ENCODE measurements around the gene CD180. TPM values are rescaled to one million over a fixed set of nuclear protein-coding genes. Genes with fewer than 3 reads are reported as not detected.

Gene CD180
- total RNA-seq, 1 experiment from 2014 or later = not detected

DNA sequence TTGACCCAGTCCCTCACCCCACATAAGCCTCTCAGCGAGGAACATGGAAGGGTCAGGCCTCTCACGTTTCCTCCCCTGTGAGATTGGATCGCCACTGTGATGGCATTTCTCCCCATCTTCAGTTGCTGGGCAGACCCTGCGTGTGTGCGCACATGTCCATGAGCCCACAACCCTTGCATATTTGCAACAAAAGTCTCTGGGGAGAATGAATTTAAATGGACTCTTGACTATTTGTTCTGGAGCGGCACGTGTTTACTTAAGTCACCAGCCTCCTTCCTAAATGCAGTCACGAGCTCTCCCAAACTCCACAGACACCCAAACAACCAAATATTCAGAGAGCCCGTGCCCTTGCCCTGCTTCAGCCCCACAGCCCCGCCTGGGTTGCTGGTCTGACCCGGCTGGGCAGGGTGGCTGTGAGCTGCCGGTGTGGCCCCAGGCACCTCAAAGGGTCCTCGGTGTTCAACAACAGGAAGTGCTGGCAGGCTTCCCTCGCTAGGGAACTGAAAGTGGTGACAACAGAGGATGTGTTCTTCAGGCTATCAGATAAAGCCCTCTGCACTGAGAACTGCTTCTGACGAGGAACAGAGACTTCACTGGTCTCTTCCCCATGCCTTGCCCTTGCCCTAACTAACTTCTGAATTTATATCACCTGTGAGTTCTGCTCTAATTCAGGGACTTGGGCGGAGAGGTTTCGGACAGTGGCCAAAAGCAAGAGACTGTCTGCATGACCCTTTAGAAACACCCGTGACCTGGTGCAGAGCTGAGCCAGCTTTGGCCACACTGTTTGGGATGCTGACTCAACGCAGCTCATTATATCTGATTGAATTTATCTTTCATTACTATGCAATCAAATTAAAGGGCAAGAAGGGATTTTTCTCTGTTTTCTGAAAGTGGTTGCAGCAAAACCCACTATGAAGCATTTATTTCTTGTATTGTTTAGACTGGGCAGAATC lies 19.2 kb upstream of the CD180 start:
- no peak for DNase-seq (ENCODE audit: low read depth)
- in situ Hi-C loops (cut with HindIII; ENCODE audit: low pct_unique_long_range_greater_than_20kb, low sequenced_read_pairs) = no loop called here

DNA sequence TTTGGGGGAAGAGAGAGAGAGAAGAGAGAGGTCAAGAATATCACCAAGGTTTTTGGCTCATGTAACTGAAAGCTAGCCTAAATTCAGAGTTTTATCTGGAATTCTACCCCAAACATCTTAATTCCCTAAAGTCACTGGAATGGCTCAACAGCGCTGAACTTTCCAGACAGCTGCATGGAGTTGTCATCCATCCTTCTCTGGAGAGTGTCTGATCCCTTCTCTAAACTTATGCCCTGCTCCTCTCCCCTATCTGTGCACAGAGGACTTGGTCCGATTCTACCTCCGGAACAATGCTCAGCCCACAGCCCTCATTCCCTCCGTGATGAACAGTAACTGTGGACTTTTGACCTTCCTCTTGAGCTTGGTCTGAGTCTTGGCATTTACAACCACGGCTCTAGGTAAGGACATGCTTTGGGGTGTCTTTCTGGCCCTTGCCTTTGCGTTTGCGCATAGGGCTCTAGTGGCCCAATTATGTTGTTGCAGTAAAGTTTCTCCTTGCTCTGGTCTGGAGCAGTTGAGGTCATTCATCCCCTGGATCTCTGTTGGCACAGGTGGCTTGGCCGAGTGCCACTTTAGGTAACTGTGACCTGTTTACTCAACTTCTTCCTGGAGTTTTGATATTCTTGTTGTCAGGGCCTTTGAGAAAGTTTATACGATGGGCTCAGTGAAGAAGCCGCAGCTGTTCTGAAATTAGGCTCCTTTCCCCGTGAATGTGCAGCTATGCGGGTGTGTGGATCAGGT lies 18.3 kb upstream of the CD180 start:
- no peak for DNase-seq (ENCODE audit: low read depth)
- in situ Hi-C loops (cut with HindIII; ENCODE audit: low pct_unique_long_range_greater_than_20kb, low sequenced_read_pairs) = no loop called here

DNA sequence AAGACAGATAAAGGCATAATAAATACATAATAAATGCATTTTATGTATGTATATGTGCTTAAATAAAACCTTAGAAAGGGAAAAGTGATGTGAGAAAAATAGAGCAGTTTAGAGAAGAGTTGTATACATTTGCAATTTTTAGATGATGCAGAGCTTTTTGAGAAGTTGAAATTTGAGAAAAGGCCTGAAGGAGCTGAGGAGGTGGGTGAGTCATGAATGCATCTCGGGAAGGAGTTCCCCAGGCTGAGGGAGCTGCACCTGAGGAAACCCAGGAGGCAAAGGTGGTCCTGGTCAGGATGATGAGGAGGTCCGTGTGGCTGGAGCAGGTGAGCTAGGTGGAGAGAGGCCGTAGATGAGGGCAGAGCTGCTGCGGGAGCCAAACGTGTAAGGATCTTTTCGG lies 17.4 kb upstream of the CD180 start:
- in situ Hi-C loops (cut with HindIII; ENCODE audit: low pct_unique_long_range_greater_than_20kb, low sequenced_read_pairs) = no loop called here
- DNase-seq (ENCODE audit: low read depth) = no peak

DNA sequence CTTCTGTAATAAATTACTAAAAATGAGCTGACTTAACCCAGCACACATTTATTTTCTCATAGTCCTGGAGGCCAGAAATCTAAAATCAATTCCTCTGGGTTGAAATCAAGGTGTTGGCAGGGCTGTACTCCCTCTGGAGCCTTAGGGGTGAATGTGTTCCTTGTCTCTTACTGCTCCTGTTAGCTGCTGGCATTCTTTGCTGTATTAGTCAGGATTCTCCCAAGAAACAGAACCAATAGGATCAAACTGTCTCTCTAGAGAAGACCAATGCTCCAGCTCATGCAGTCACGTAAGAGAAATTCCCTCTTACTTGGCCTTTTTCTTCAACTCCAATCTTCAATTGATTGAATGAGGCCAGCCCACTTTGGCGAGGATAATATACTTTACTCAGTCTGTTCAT lies 15.3 kb upstream of the CD180 start:
- DNase-seq (ENCODE audit: low read depth) = no peak
- in situ Hi-C loops (cut with HindIII; ENCODE audit: low pct_unique_long_range_greater_than_20kb, low sequenced_read_pairs) = no loop called here

DNA sequence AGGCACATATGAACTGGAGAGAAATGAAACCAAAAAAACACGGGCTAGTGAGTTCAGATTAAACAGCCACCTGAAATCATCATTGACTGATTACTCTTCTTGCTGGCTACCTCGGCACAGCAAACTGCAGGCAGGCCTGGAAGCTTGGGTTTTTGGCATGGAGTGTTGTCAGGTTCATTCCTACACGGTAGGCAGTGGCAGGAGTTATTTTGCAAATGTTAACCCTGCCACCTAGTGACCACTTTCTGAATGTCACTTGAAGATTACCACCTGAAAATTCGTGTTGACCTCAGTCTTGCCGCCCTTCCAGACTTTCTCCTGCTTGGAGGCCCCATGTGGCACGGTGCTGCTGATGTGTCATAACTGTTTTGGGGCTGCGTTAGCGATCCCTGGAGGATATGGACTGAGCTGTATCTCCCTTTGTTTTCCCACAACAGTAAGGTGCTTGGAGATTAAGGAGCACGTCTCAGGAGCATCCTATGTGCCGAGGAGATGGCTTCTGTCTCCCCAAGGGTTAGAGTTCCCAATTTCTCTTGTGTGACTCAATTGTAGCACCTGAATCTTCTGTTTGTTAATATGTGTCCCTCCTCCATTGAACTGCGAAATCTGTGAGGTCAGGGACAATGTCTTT lies 12.7 kb upstream of the CD180 start:
- in situ Hi-C loops (cut with HindIII; ENCODE audit: low pct_unique_long_range_greater_than_20kb, low sequenced_read_pairs) = no loop called here
- peak; percentile 33 for DNase-seq (ENCODE audit: low read depth)

DNA sequence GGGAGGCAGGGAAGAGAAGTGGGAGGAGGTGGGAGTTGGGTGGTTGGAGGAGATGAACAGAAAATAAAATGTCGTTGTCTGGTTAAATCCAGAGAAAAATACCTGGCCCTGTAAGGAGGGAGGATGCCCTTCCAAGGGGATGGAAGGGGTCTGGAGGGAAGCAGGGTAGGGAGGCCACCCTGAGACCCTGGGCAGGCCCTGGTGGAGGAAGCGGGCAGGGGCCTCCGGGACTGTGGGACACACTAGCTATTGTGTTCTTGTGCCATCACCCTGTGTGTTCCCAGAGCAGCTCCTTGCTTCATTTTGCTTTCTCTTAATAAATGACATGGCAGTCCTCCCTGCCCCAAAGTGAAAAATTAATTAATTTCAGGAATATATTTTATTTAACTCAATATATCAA lies 11.8 kb upstream of the CD180 start:
- in situ Hi-C loops (cut with HindIII; ENCODE audit: low pct_unique_long_range_greater_than_20kb, low sequenced_read_pairs) = no loop called here
- no peak for DNase-seq (ENCODE audit: low read depth)

DNA sequence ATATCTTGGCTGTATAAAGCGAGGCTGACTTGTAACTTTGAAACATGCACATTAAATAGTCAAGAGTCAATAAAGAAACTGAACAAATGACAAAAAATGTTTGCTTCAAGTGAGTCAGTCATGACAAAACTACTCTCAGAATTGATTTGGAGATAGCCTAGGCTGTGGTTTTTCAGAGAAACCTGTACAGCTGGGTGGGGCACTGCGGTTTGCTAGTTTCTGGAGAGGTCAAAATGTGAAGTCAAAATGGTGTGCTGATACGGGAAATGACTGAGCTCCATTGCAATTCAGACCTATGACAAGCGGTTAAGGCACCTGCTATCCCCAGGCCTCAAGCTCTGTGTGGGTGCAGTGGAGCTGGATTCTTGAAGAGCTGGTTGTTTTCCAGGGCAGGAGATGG lies 10.3 kb upstream of the CD180 start:
- in situ Hi-C loops (cut with HindIII; ENCODE audit: low pct_unique_long_range_greater_than_20kb, low sequenced_read_pairs) = no loop called here
- peak; percentile 18 for DNase-seq (ENCODE audit: low read depth)

DNA sequence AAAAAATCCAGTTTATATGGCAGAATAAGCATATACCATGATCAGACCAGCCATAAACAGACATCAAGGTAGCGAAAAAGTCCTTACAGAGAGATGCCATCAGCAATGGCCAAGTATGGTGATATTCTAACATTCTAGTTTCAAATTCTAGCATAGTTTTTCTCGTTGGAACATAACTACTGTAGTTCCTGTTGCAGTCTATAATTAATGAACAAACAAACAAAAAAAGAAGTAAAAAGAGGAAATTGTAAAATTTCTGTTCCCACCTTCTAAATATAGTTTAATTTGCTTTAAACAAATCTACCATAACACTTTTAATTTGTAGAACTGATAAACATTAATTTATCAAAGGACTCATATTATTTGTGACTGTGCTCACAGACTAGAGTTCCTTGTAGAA lies 9.9 kb upstream of the CD180 start:
- DNase-seq (ENCODE audit: low read depth) = no peak
- in situ Hi-C loops (cut with HindIII; ENCODE audit: low pct_unique_long_range_greater_than_20kb, low sequenced_read_pairs) = no loop called here

DNA sequence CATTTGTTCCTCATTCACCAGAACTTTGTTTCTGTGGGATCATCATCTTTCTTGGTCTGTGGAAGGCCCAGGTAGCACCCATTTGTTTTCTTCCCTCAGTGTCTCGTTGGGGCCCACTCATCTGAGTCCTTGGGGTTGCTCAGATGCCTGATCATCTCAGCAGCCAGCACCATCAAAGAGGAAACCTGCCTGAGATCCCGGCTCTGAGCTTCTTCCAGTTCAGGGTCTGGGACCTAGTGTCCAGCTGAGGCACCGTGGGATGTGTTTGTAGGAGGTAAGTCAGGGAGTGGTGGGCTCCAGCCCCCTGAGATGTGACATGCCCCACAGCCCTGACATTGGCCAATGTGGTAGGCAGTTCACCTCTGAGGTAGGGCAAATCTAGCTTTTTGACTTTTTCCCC lies 9.4 kb upstream of the CD180 start:
- in situ Hi-C loops (cut with HindIII; ENCODE audit: low pct_unique_long_range_greater_than_20kb, low sequenced_read_pairs) = no loop called here
- DNase-seq (ENCODE audit: low read depth) = no peak

DNA sequence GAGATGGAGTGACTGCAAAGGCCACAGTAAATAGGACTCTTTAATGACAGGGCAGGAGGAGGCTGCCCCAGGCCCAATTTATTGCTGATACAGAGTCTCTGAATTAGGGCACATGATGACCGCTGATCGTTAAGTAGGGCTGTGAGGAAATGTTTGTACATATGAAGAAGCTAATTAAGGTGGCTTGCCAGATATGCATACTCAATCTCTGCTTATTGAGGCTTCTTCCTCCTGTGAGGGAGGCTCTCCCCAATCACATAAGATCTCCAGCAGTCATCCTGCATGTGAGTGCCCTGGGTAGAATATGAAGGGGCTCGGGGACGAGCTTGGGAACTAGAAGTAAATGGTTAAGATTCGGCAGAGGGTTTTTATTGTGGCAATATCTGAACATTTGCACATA lies 8.2 kb upstream of the CD180 start:
- in situ Hi-C loops (cut with HindIII; ENCODE audit: low pct_unique_long_range_greater_than_20kb, low sequenced_read_pairs) = no loop called here
- DNase-seq (ENCODE audit: low read depth) = no peak

DNA sequence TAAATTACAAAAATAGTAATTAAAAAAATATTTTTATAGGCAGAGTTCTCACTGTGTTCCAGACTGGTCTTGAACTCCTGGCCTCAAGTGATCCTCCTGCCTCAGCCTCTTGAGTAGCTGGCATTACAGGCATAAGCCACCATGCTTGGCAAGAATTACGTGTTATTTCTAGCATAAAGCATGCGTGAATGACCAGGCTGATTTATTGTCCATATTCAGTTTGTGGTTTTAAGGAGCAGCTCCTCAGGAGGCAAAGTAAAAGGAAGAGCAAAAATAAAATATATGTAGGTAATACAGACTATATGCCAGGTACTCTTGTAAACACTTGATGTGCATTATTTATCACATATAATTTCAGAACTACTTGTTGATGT lies 7.1 kb upstream of the CD180 start:
- in situ Hi-C loops (cut with HindIII; ENCODE audit: low pct_unique_long_range_greater_than_20kb, low sequenced_read_pairs) = no loop called here
- no peak for DNase-seq (ENCODE audit: low read depth)

DNA sequence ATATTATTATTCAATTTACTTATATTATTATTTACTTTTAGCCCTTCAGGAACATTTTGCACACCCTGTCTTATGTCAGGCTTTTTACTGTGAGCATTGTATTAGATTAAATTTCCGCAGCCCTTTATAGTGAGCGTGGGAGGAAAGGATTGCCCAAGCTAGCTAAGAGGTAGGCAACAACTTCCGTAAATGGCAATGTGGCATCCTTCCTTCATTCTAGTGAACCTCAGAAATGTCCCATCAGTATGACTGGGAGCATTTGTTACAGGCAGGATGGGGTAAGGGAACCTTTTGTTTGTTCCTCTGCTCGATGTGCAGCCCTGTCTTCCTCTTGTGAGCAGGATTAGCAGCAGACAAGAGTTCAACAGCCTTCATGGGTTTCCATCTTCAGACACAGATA lies 6.2 kb upstream of the CD180 start:
- in situ Hi-C loops (cut with HindIII; ENCODE audit: low pct_unique_long_range_greater_than_20kb, low sequenced_read_pairs) = no loop called here
- DNase-seq (ENCODE audit: low read depth) = no peak

DNA sequence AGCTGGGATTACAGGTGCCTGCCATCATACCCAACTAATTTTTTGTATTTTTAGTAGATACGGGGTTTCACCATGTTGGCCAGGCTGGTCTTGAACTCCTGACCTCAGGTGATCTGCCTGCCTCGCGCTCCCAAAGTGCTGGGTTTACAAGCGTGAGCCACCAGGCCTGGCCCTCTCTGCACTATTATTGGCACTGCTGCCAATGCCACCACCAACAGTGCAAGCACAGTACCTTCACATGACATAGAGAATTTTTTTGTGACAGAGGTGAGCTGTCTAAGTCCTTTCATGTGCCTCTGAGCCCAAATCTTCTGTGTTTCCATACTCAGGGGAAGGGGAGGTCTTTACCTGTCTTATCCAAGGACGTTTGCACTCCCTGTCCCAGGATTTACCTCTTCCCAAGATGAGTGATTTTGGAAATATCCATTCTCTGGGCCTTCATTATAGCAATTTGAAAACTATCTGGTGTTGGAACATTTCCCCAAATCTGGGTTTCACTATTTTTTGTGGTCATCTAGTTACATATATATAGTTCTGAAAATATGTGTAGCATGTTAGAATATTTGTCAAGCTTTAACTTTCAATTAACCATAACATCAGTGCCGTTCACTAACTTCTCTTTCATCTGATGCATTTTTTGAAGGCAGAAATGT lies 5.4 kb upstream of the CD180 start:
- in situ Hi-C loops (cut with HindIII; ENCODE audit: low pct_unique_long_range_greater_than_20kb, low sequenced_read_pairs) = no loop called here
- no peak for DNase-seq (ENCODE audit: low read depth)

DNA sequence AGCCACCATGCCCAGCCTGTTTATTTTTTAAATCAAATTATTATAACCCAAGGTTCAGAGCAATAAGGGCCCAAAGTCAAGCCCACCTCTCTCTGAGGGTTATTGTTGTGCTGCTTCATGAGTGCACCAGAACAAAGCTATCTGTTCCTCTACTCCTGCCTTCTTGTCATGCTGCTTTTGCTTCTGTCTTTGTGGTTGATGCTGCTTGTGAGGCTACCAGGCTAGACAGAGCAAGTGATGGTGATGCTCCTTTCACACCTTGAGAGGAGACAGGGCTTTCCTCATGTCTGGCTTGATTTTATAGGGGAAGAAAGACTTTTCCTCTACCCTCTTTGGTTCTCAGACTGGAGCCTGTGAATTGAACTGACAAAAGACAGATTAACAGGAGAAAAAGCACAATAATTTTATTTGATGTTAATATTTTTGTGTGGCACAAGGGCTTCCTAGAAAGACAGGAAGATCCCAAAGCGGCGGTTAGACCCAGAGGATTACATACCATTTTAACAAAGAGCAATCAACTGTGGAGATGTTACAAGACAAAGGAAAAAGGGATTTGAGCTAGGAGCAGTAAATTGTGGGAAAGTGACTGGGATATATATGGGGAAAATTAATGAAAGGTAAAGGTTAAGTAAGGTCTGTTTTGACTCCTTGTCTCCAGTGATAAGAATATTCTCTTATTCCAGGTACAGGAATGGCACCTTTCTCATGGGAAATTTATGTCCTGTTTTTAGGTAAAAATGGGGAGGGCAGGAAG lies 4.4 kb upstream of the CD180 start:
- in situ Hi-C loops (cut with HindIII; ENCODE audit: low pct_unique_long_range_greater_than_20kb, low sequenced_read_pairs) = no loop called here
- DNase-seq (ENCODE audit: low read depth) = no peak

DNA sequence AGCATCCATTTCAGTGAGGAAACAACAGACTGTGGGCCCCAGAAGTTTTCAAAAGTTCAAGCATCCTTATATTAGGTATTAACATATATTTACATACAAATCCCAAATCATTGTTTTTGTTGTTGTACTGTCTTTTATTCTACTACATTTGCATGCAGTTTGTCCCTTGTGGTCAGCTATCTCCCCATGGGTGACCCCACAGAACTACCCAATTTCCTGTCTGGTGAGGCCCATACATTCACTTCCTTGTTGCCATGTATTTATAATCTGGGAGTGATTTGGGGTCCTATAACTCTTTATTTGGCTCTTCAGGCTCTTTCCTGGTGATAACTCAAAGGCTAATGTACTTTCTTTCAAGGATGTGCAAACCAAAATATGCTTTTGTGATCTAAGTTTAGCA lies 3.3 kb upstream of the CD180 start:
- no peak for DNase-seq (ENCODE audit: low read depth)
- in situ Hi-C loops (cut with HindIII; ENCODE audit: low pct_unique_long_range_greater_than_20kb, low sequenced_read_pairs) = no loop called here

DNA sequence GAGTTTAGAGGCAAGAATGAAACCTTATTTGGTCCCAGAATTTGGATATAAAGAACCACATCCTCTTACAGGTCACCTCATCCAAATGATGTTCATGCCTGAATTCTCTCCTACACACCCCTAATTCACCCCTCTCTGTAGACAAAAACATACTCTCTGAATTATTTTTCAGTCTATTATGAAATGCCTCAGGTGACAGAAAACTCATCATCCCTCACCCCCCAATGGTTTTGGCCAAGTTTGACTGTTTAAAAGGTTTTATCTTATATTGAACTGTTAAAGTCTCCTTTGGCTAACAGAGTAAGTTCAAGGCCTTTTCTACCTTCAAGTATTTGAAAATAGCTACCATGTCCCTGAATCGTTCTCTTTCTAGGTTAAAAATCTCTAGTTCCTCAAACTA lies 2.3 kb upstream of the CD180 start:
- in situ Hi-C loops (cut with HindIII; ENCODE audit: low pct_unique_long_range_greater_than_20kb, low sequenced_read_pairs) = no loop called here

DNA sequence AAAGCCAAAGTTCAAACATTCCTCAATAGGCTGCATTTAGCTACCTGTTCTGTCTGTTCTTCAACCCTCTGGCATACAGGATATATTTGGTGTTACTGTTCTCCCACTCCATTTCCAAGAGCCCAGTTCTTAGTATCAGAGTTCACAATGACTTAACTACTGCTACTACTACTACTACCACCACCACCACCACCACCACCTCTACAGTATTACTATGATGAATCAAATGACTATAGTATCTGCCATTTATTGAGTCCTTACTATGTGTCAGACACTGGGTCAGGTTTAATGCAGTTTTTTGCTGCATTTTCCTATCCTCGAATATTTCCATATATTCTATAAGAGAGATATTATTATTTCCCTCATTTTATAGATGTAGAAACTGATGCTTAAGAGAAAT lies 937 bp upstream of the CD180 start:
- no peak for DNase-seq (ENCODE audit: low read depth)
- in situ Hi-C loops (cut with HindIII; ENCODE audit: low pct_unique_long_range_greater_than_20kb, low sequenced_read_pairs) = no loop called here

More for the DNA sequence above, 2.3 kb upstream of the CD180 start:
- DNase-seq (ENCODE audit: low read depth) = no peak

All from Caki2 (cell line).